Neural cell (in vitro differentiated cells): ENCODE data around the gene LIPC.

Experiments
- POLR2AphosphoS5 ChIP-seq: IDR thresholded peaks from 2 replicates; pipeline ENCODE4 v1.6.1; 2012
- SMC3 ChIP-seq: fragments of 450-650 bp; conservative IDR thresholded peaks from 2 replicates; pipeline ENCODE4 v1.6.1; 2014; ENCODE audit warnings: antibody characterized with exemption, mild to moderate bottlenecking, moderate library complexity; ENCODE audit not compliant: poor library complexity
- TF ChIP-seq, protein P1 (sequence below): fragments of 450-650 bp; IDR thresholded peaks from 2 replicates; pipeline ENCODE4 v1.5.1; 2014; ENCODE audit warnings: antibody characterized with exemption, mild to moderate bottlenecking, moderate library complexity; ENCODE audit not compliant: poor library complexity, severe bottlenecking

- no peak for TF ChIP-seq POLR2AphosphoS5
- TF ChIP-seq, protein P1, sequence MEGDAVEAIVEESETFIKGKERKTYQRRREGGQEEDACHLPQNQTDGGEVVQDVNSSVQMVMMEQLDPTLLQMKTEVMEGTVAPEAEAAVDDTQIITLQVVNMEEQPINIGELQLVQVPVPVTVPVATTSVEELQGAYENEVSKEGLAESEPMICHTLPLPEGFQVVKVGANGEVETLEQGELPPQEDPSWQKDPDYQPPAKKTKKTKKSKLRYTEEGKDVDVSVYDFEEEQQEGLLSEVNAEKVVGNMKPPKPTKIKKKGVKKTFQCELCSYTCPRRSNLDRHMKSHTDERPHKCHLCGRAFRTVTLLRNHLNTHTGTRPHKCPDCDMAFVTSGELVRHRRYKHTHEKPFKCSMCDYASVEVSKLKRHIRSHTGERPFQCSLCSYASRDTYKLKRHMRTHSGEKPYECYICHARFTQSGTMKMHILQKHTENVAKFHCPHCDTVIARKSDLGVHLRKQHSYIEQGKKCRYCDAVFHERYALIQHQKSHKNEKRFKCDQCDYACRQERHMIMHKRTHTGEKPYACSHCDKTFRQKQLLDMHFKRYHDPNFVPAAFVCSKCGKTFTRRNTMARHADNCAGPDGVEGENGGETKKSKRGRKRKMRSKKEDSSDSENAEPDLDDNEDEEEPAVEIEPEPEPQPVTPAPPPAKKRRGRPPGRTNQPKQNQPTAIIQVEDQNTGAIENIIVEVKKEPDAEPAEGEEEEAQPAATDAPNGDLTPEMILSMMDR: no peak
- no peak for TF ChIP-seq SMC3
Measured at GRCh38 chr15:58532126-58532525, 100.3 kb downstream of the LIPC start.
